Fibroblast of mammary gland (primary cell): Measurements from ENCODE around the gene CYSRT1.

Experiments
- DNase-seq: peaks from one replicate; pipeline ENCODE4 v3.0.0-alpha.2; 2010; ENCODE audit warnings: low read depth
- H3K4me3 ChIP-seq: 2 replicates; pipeline ENCODE4 v1.5.1; 2011; ENCODE audit warnings: low read depth, mild to moderate bottlenecking, low read length, moderate library complexity; ENCODE audit not compliant: control insufficient read depth
- TF ChIP-seq, protein P1 (sequence below): conservative IDR thresholded peaks from 2 replicates; pipeline ENCODE4 v1.5.1; 2011; ENCODE audit warnings: low read depth, low read length, inconsistent platforms; ENCODE audit not compliant: control insufficient read depth, insufficient read depth

Gene CYSRT1

DNA sequence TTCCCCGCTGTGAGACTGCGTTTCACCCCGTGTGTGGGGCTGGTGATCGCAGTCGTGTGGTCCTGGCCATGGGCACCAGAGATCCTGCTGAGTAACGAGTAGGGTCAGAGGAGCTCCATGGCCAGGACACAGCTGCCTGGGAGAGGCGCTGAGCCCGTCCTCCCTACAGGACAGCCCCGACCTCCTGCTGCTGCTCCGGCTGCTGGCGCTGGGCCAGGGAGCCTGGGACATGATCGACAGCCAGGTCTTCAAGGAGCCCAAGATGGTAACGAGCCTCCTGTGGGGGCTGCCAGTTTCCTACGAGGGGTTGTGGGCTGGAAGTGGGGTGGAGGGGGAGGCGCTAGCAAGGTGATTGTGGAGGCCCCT is 41.2 kb downstream of the CYSRT1 start:
- TF ChIP-seq, protein P1, sequence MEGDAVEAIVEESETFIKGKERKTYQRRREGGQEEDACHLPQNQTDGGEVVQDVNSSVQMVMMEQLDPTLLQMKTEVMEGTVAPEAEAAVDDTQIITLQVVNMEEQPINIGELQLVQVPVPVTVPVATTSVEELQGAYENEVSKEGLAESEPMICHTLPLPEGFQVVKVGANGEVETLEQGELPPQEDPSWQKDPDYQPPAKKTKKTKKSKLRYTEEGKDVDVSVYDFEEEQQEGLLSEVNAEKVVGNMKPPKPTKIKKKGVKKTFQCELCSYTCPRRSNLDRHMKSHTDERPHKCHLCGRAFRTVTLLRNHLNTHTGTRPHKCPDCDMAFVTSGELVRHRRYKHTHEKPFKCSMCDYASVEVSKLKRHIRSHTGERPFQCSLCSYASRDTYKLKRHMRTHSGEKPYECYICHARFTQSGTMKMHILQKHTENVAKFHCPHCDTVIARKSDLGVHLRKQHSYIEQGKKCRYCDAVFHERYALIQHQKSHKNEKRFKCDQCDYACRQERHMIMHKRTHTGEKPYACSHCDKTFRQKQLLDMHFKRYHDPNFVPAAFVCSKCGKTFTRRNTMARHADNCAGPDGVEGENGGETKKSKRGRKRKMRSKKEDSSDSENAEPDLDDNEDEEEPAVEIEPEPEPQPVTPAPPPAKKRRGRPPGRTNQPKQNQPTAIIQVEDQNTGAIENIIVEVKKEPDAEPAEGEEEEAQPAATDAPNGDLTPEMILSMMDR, result no peak
- H3K4me3 ChIP-seq, result no peak overlapping the region
- DNase-seq, result no peak

DNA sequence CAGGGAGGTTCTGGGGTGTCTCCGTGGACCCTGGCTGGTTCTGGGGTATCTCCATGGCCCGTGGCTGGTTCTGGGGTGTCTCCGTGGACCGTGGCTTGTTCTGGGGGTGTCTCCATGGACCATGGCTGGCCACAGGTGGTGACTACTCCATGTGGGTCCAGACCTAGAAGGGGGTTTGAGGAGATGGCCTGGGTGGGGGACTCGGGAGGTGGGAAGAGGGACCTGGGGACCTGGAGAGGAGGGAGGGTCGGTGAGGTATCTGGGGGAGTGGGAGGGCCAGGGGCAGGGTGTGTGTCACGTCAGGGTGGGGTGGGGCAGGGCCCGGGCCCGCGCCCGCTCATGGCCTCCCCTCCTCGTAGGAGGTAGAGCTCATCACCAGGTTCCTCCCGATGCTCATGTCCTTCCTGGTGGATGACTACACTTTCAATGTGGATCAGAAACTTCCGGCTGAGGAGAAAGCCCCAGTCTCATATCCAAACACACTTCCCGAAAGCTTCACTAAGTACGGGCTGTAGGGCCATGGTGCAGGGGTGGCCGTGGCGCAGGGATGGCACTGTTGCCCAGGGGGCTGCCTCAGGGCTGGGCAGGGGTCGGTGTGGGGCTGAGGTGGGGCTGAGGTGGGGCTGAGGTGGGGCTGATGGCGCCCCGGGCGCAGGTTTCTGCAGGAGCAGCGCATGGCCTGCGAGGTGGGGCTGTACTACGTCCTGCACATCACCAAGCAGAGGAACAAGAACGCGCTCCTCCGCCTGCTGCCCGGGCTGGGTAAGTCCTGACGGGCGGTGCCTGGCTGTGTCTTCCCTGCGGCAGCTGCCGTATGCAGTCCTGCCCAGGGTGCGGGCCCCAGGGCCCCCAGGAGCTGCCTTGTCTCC is 41.8 kb downstream of the CYSRT1 start:
- TF ChIP-seq, protein P1, result no peak
- DNase-seq, result no peak
- H3K4me3 ChIP-seq, result no peak overlapping the region

DNA sequence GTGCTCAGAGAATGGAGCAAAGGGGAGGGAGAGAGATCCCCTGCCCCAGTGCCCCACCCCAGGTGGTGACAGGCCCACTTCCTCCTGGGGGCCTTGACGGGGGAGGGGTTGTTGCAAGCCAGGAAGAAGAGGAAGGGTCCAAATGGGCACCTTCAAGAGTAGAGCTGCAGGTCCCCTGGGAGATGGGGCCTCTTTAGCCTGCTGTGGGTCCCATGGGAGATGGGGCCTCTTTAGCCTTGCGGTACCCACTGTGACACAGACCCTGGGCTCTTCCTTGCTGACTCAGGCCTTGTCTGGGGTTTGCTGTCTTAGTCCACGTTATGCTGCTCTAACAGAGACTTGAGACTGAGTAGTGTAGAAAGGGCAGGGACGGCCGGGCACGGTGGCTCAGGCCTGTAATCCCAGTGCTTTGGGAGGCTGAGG is 43.0 kb downstream of the CYSRT1 start:
- no peak for DNase-seq
- TF ChIP-seq, protein P1, result no peak
- no peak overlapping the region for H3K4me3 ChIP-seq

DNA sequence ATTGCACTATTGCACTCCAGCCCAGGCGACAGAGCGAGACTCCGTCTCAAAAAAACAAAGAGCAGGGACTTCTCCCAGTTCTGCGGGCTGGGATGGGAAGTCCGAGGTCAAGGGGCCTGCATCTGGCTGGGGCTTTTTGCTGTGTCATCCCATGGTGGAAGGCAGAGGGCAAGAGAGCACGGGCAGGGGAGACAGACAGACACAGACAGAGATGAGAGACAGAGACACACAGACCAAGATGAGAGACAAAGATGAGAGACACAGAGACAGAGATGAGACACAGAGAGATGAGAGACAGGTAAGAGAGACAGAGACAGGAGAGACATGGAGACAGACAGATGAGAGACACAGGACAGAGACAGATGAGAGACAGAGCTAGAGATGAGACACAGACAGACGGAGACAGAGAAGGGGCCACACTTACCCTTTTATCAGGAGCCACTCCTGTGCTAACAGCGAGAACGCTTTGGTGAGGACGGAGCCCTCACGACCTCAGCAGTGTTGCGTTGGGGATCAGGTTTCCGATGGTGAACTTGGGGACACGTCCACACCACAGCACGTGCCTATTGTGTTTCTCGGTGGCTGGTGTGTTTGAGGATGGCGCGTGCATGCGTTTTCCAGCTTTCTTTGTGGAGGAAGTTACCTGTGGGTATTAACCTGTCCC is 43.7 kb downstream of the CYSRT1 start:
- TF ChIP-seq, protein P1, result no peak
- no peak overlapping the region for H3K4me3 ChIP-seq
- DNase-seq, result no peak

DNA sequence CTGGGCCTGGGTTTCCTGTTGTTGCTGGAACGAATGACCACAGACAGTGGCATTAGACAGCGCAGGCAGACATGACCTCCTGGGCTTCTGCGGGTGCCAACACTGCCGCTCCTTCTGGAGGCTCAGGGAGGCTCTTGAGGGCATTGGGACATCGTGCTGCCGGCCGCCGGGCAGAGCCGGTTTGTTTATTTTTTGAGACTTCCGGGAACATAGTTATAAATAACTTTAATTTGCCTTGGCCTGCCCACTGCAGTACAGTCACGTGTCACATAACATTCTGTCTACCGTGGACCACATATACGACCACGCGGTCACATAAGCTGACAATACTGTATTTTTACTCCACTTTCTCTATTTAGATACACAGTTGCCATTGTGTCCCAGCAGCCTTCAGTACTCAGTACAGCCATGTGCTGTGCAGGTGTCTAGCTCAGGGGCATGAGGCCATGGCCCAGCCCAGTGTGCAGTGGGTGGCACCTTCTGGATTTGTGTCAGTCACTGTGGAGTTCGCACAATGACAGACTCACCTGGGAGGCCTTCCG is 44.3 kb downstream of the CYSRT1 start:
- no peak for DNase-seq
- H3K4me3 ChIP-seq, result no peak overlapping the region

DNA sequence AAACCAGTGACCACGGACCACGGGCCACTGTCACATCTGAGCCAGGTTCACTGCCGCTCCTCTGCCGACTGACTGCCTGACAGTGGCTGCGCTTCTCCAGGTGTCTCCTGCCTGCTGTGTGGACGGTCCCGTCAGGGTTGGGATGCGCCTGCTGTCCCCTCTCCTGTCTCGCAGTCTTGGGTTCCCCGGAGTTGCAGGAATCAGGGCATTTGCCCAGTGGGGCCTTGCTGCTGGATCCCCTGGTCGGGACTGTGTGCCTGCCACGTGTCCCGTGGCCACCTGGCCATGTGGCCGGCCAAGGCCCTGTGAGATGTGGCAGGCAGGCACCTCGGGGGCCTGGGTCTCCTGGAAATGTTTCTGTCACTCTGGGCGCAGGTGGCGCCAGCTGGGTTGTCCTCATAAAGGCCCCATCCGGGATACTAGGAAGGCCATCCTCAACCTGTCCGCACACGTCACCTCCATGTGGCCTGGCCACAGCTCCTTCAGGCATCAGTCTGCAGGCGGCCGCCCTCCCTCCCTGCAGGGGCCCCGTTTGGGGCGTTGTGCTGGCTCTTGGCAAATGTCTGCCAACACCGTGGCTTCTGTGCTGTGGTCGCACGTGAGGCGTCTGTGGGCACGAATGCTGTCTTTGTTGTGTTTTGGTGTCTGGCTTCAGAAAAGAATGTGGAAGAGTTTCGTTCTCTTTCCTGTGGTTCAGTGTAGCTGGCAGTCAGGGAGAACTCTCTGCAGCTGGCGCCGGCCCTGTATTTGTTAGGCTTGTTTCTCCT is 46.1 kb downstream of the CYSRT1 start:
- no peak overlapping the region for H3K4me3 ChIP-seq
- no peak for DNase-seq
- TF ChIP-seq, protein P1, result no peak

More for the DNA sequence above, 44.3 kb downstream of the CYSRT1 start:
- TF ChIP-seq, protein P1, result no peak
